HepG2 (cell line): ENCODE results near the gene PBX1. TPM values are rescaled to one million over a fixed set of nuclear protein-coding genes. Genes with fewer than 3 reads are reported as not detected.

Experiments
- ATAC-seq: fragments of 200-7000 bp; cut with Tn5 transposase; 3 replicates; pipeline ENCODE4 v1.9.1; 2020; ENCODE audit warnings: mild to moderate bottlenecking, moderate library complexity
- BruUV-seq: library from RNA; stranded (reverse); fragments of 400-500 nt; replicated peaks from 2 replicates; lab custom pipeline; 2021; lab: Mats Ljungman, UMichigan
- CTCF ChIA-PET: fragments of 300-600 bp; formaldehyde crosslinking; extraction: SDS; loops from one replicate; lab custom pipeline; 2021; ENCODE audit warnings: low total read pairs, inconsistent platforms, low intra/inter-chr PET ratio; lab: Yijun Ruan, JAX
- POLR2A ChIA-PET: fragments of 350-600 bp; sonication (Branson Sonifier 250); formaldehyde crosslinking; loops from one replicate; lab custom pipeline; 2020; ENCODE audit warnings: antibody characterized with exemption, inconsistent platforms; lab: Yijun Ruan, JAX
- DNase-seq: peaks from one replicate; pipeline ENCODE4 v3.0.0-alpha.2; 2015; ENCODE audit warnings: low spot score
- FAIRE-seq: peaks from 3 replicates; lab custom pipeline; 2011; peaks lifted over from hg19 to GRCh38; lab: Jason Lieb, UNC
- H2AFZ ChIP-seq: one replicate; pipeline ENCODE4 v1.6.1; 2011; ENCODE audit warnings: low read length, inconsistent platforms
- H3K27ac ChIP-seq: fragments of 300-600 bp; 3 replicates; pipeline ENCODE4 v1.8.0; 2011; ENCODE audit warnings: mixed run types, mild to moderate bottlenecking, mixed read lengths, low read length, inconsistent platforms; ENCODE audit not compliant: insufficient read depth; ENCODE audit errors: extremely low read length
- H3K27me3 ChIP-seq, 2 experiments: fragments of 200-600 bp in 1 of 2; 2 replicates in 1 of 2; 3 replicates in 1 of 2; pipeline versions ENCODE4 v1.6.0 to v1.8.0; 2011; ENCODE audit warnings: low read length in 2 of 2, mild to moderate bottlenecking in 2 of 2, moderate library complexity in 2 of 2, inconsistent platforms in 1 of 2; ENCODE audit not compliant: insufficient read depth in 2 of 2, control insufficient read depth in 1 of 2
- H3K36me3 ChIP-seq, 2 experiments: fragments of 200-600 bp in 1 of 2; replicated peaks in 1 of 2; 2 replicates in 1 of 2; 3 replicates in 1 of 2; pipeline versions ENCODE4 v1.5.1 to v1.8.0; 2011; ENCODE audit warnings: low read length in 2 of 2, inconsistent platforms in 1 of 2; ENCODE audit not compliant: insufficient read depth in 2 of 2, control insufficient read depth in 1 of 2
- H3K4me1 ChIP-seq: 2 replicates; pipeline ENCODE4 v1.5.1; 2012; ENCODE audit warnings: low read length, inconsistent platforms; ENCODE audit not compliant: insufficient read depth
- H3K4me2 ChIP-seq: 2 replicates; pipeline ENCODE4 v1.6.0; 2011; ENCODE audit warnings: low read depth, low read length, inconsistent platforms
- H3K4me3 ChIP-seq, 3 experiments: fragments of 200-600 bp in 1 of 3; sonication (generic), shearing (Covaris generic) in 1 of 3; replicated peaks in 1 of 3; 2 replicates each; pipeline ENCODE4 v1.5.1; 2011 to 2016; ENCODE audit warnings: low read length in 3 of 3, inconsistent platforms in 2 of 3, low read depth in 2 of 3, mild to moderate bottlenecking in 2 of 3, control low read depth in 1 of 3, mixed read lengths in 1 of 3; ENCODE audit not compliant: insufficient read depth in 1 of 3
- H3K79me2 ChIP-seq: one replicate; pipeline ENCODE4 v1.6.1; 2011; ENCODE audit warnings: low read length, inconsistent platforms; ENCODE audit not compliant: insufficient read depth
- H3K9ac ChIP-seq: 2 replicates; pipeline ENCODE4 v1.6.0; 2011; ENCODE audit warnings: mild to moderate bottlenecking, low read depth, low read length, inconsistent platforms; ENCODE audit not compliant: insufficient read depth
- H3K9me3 ChIP-seq: 2 replicates; pipeline ENCODE4 v1.5.1; 2012; ENCODE audit warnings: mild to moderate bottlenecking, low read length
- H4K20me1 ChIP-seq: 2 replicates; pipeline ENCODE4 v1.6.0; 2011; ENCODE audit warnings: inconsistent platforms, mild to moderate bottlenecking, low read length, moderate library complexity; ENCODE audit not compliant: insufficient read depth
- CREM ChIP-seq, 2 experiments: sonication (generic) in 1 of 2; formaldehyde crosslinking in 1 of 2; IDR thresholded peaks; 2 replicates each; pipeline versions ENCODE4 v1.4.0 to v1.6.1; 2016 to 2020; ENCODE audit warnings: antibody characterized with exemption in 1 of 2, mild to moderate bottlenecking in 1 of 2, missing genetic modification reagents in 1 of 2
- NFYB ChIP-seq: sonication (generic); formaldehyde crosslinking; IDR thresholded peaks from 2 replicates; pipeline ENCODE4 v1.4.0; 2020; ENCODE audit warnings: missing genetic modification reagents
- SP1 ChIP-seq, 2 experiments: fragments of 450-650 bp in 1 of 2; sonication (generic) in 1 of 2; formaldehyde crosslinking in 1 of 2; IDR thresholded peaks; 2 replicates each; pipeline versions ENCODE4 v1.4.0 to v1.6.1; 2016 to 2020; ENCODE audit warnings: missing genetic modification reagents in 1 of 2
- TARDBP ChIP-seq: sonication (generic); formaldehyde crosslinking; IDR thresholded peaks from 2 replicates; pipeline ENCODE4 v1.8.0; 2022; ENCODE audit warnings: mild to moderate bottlenecking, missing genetic modification reagents
- ZC3H4 ChIP-seq: sonication (generic); formaldehyde crosslinking; IDR thresholded peaks from 2 replicates; pipeline ENCODE4 v1.4.0; 2020; ENCODE audit warnings: missing genetic modification reagents, borderline replicate concordance
- ZNF446 ChIP-seq: sonication (generic); formaldehyde crosslinking; IDR thresholded peaks from 2 replicates; pipeline ENCODE4 v1.5.0; 2020; ENCODE audit warnings: mild to moderate bottlenecking, missing genetic modification reagents
- WGBS: methylation state at CpG from one replicate; pipeline ENCODE4 v1.1.6; 2017; ENCODE audit warnings: low lambda C conversion rate; 5-methylcytosine and 5-hydroxymethylcytosine counted together
- in situ Hi-C: cut with HindIII; loops from 2 replicates; pipeline ENCODE4 v1.10.0; 2017; ENCODE audit warnings: low pct_unique_long_range_greater_than_20kb; ENCODE audit not compliant: extremely low pct_ligation_motif_present
- intact Hi-C: fragments of 100-400 bp; cut with micrococcal nuclease; formaldehyde crosslinking; loops from one replicate; pipeline ENCODE4 v1.10.0; 2022; ENCODE audit not compliant: unreplicated experiment
- polyA plus RNA-seq, 8 experiments: library from polyadenylated mRNA; depleted of rRNA in 3 of 8; stranded (reverse) in 7 of 8; unstranded in 1 of 8; fragments of >200 nt; fragmentation: Illumina TruSeq in 4 of 8; extraction: Trizol in 4 of 8; gene quantifications; 2 replicates each; pipeline versions ENCODE4 v1.2.1 to v1.2.3, GENCODE V29; 2011 to 2016; ENCODE audit warnings: low read depth in 4 of 8, missing spikeins in 1 of 8, mixed read lengths in 1 of 8; ENCODE audit not compliant: insufficient read depth in 1 of 8
- total RNA-seq, 5 experiments: library from RNA; depleted of rRNA; stranded (reverse); fragments of >200 nt; fragmentation: Illumina TruSeq; extraction: Trizol; gene quantifications; 2 replicates each; pipeline ENCODE4 v1.2.3, GENCODE V29; 2016; ENCODE audit warnings: low read depth in 1 of 5
- TF ChIP-seq, protein P1 (sequence below): sonication (generic); IDR thresholded peaks from 2 replicates; pipeline ENCODE4 v1.6.1; 2016; ENCODE audit warnings: low read depth, borderline replicate concordance

Gene PBX1
- total and polyA plus RNA-seq, 2 of the 13 experiments (the other 11 are each of a cell fraction or from before 2014, with no cell fraction given): 0.24 TPM; not detected in 1

DNA sequence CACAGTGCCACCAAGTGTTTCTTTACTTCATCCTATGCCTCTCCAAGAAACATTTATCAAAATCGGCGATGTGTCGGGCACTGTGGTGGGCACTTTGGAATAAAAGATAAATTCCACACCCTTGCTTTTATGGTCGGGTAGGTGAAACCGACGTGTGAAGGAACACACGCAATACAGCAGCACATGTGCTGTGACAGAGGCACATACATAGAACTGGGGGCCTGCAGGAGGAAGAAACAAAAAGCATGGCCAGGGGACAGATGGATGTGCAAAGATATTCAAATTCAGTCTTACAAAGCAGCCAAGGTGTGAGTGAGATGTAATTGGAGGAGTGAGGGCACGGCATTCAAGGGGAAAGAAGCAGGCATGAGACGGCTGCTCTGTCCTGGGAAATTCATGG is 282.0 kb downstream of the PBX1 start:
- intact Hi-C loops: no loop called here
- no peaks in the 10 kb centered on the region for H3K36me3 ChIP-seq
- FAIRE-seq (no peak), ATAC-seq (no peak)
- no peaks in the 10 kb centered on the region for H3K27me3 ChIP-seq
- in situ Hi-C loops: no loop called here
- WGBS: 39% methylated on average over 9 of the region's 9 CpGs
- H2AFZ ChIP-seq: no peak overlapping the region
- H4K20me1 ChIP-seq: no peaks in the 10 kb centered on the region
- no TSS peak for BruUV-seq
- no peaks in the 10 kb centered on the region for H3K79me2 ChIP-seq
- POLR2A ChIA-PET: no interaction called here
- no peak overlapping the region for H3K27ac ChIP-seq
- no peak overlapping the region for H3K4me2 ChIP-seq
- H3K4me1 ChIP-seq: no peaks in the 10 kb centered on the region
- no peak for TF ChIP-seq ZNF446 (CRISPR knock-in tag)
- TF ChIP-seq SP1 (IDR thresholded peaks at IDR 0.05): no peak
- TF ChIP-seq SP1 (CRISPR knock-in tag; IDR thresholded peaks at IDR 0.05): no peak
- no peak for TF ChIP-seq CREM (IDR thresholded peaks at IDR 0.05)
- no peak for TF ChIP-seq CREM (CRISPR knock-in tag; IDR thresholded peaks at IDR 0.05)
- no peak for TF ChIP-seq ZC3H4 (CRISPR knock-in tag)
- TF ChIP-seq, protein P1, sequence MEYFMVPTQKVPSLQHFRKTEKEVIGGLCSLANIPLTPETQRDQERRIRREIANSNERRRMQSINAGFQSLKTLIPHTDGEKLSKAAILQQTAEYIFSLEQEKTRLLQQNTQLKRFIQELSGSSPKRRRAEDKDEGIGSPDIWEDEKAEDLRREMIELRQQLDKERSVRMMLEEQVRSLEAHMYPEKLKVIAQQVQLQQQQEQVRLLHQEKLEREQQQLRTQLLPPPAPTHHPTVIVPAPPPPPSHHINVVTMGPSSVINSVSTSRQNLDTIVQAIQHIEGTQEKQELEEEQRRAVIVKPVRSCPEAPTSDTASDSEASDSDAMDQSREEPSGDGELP: no peak
- TF ChIP-seq TARDBP (CRISPR knock-in tag): no peak
- no peak for TF ChIP-seq NFYB (CRISPR knock-in tag)
- TF ChIP-seq, all 625 proteins: peak for 0
- no peak overlapping the region for H3K9ac ChIP-seq
- no peak overlapping the region for H3K4me3 ChIP-seq
- no peaks in the 10 kb centered on the region for H3K9me3 ChIP-seq
- CTCF ChIA-PET: no interaction called here
- no peak for DNase-seq
